Activated T-cell treated with anti-CD3 and anti-CD28 coated beads for 4 hours (primary cell): ENCODE results near the gene MCF2L2.

Source experiments
- DNase-seq: peaks from one replicate; pipeline ENCODE4 v3.0.0-alpha.2; 2020

The MCF2L2 gene

GRCh38 chr3:183158113-183158512 lies 270.3 kb downstream of the MCF2L2 start:
- no peak for DNase-seq

- no peak for DNase-seq
These were observed 272.2 kb downstream of the MCF2L2 start for GRCh38 chr3:183156266-183156665.

GRCh38 chr3:183155499-183155898 lies 272.9 kb downstream of the MCF2L2 start:
- no peak for DNase-seq

DNA sequence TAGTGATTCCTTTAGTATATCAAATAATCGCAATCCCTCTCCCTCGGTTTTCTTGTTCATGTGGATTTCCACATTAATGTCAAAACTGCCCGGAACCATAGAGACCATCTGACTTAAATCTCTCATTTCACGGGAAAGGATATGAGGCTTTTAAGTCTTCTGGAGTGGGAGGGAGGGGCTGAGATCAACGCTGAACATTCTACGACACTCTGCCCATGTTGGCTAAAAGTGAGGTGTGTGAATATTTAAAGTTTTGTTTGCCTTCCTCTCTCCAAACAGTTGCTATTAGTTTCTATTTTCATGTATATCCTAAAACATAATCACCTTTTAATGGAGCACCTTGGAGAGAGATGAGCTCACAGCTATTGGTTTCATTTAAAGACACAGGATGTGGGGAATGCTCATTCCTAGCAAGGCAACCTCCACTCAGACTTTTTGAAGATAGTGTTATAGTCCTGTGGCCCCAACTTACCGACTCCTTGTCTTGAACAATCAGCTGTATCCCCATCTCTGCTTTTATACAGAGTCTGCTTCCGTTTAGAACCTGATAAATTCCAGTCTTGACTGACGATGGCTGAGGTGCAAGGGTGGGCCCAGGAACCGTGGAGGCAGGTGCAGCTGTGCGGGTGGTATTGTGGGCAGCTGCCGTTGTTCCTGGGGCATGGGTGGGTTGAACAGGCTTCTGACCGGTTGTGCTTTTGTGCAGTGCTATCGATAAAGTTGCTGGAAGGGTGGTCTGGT lies 275.0 kb downstream of the MCF2L2 start:
- DNase-seq: no peak

DNA sequence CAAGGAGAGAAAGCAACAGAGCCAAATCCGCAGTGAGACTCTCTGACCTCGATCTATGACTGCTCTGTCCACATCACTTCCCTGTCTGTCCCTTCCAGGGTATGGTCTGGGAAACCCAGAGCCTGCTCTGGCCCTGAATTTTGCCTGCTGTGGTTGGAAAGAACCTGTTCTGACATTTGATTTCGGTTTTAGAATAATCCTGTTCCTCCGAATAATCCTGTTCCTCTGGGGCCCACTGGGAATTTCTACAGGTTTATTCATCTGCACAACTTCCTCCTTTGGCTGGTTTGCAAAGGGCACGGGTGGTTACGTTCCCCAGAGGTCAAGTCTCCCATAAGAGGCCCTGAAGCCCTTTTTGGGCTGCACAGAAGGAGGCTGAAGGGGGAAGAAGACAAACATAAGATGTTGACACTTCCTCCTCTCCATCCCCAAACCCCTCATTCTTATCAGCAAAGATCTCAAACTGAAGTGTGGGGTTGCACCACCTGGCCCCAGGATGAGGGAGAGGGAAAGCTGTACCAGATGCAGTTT lies 276.5 kb downstream of the MCF2L2 start:
- no peak for DNase-seq

DNA sequence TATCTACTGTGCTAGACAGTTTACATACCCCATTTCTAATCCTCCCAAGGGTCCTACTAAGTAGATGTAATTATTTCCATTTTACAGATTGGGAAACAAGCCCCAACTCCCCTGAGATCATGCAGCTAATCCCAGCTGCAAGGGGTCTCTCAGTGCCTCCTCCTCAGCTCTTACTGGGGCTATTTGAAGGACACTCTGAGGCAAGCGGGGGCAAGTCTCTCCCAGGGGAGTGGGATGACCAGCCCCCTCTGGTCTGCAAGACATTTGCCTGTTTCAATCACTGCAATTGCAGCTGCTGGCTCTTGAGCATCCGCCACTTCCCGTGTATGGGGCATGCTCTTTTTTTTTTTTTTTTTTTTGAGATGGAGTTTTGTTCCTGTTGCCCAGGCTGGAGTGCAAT lies 277.3 kb downstream of the MCF2L2 start:
- no peak for DNase-seq

DNA sequence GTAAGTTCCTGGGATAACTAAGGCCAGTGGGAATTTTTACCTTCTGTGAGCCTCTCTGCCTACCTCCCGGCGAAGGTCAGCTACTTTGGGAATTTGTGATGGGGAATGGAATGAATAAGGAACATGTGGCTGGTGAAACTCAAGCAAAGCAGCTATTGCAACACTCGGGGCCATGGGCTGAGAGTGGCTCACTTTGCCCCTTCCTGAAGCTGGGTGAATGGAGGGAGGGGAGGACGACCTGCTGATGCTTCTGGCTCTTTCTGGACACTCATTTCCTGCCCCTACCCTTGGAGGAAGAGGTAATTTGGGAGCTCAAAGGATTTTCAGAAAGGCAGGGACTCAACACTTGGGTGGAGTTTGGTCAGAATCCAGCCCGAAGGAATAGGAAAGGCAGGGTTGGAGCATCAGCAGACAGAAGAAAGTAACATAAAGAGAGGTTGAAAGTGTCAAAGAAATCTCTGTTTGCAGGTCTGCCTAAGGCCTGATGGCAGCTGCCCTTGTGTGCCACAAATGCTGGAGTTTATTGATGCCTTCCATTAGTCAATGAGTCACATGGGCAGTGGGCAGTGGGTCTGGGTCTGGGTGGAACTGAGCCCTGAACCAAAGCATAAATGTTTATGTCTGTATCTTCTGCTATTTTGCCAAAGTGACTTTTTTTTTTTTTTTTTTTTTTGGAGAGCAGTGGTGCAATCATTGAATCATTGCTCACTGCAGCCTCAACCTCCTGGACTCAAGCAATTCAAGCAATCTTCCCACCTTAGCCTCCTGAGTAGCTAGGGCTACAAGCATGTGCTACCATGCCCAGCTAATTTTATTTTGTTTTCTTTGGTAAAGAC lies 278.3 kb downstream of the MCF2L2 start:
- no peak for DNase-seq

GRCh38 chr3:183148056-183148455 lies 280.4 kb downstream of the MCF2L2 start:
- DNase-seq: no peak

- DNase-seq: no peak
These were observed 284.1 kb downstream of the MCF2L2 start for GRCh38 chr3:183144363-183144762.

DNA sequence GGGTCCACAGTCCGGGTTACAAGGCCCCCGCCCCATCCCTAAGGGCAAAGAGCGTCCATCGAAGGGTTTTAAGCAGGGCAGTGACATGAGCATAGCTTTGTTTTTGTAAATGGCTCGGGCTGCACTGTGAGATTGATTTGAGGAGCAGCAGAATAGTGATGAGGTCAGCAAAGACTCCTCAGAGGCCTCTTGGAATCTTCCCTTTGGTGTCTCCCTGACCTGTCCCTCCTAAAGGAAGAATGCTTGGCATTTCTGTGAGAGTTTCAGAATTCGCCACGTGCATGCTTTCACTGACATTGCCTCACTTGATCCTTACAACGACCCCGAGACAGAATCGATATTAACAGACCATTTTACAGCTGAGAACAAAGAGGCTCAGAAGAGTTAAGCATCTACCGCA lies 286.2 kb downstream of the MCF2L2 start:
- no peak for DNase-seq

- DNase-seq: no peak
These were observed 293.6 kb downstream of the MCF2L2 start for GRCh38 chr3:183134844-183135243.

GRCh38 chr3:183132409-183132808 lies 296.0 kb downstream of the MCF2L2 start:
- DNase-seq: no peak

DNA sequence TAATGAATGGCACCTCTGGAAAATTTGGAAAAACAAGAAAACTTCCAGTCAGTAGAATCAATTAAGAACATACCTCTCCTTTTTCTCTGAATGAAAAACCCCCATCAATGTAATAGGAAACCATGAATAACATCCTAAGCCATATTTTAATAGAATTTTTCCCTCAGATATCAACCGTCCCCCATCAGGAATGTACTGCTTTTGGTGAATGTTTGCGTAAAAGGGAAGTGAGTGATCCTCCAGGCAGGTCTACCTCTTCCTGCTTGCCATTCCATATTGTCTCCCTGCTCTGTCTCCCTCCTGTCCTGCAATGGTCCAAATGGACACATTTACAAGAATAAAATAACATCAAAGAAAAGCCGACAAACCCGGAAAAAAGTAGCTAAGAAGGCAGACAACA lies 296.7 kb downstream of the MCF2L2 start:
- DNase-seq: no peak

- no peak for DNase-seq
These were observed 297.2 kb downstream of the MCF2L2 start for GRCh38 chr3:183131186-183131725.

DNA sequence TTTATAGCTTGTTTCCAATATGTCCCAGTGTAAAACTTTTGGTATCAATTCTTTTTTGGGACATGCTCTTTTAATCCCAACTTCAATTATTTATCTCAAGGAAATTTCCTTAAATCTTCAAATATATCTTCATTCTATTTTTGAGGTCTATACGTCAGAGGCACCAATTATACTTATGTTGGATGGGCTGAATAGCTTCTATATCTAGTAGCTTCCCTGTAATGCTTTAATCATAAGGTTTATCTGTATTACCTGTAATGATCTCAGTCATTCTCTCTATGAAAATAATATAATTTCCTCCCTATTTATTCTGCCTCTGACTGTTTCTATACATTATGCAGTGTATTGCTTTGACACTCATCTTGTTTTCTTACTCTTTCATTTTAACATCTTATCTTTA lies 299.2 kb downstream of the MCF2L2 start:
- no peak for DNase-seq

- no peak for DNase-seq
These were observed 299.7 kb downstream of the MCF2L2 start for GRCh38 chr3:183128709-183129108.
